Neural crest cell (in vitro differentiated cells): Measurements from ENCODE around the gene CSNK1D. TPM values are rescaled to one million over a fixed set of nuclear protein-coding genes. Genes with fewer than 3 reads are reported as not detected.
A peak's percentile ranks its signal among the peaks of the same experiment; 100 is the strongest.
"Not testable (repeated sequence)": the region's sequence is repeated elsewhere in the genome, so short reads cannot be mapped to it uniquely, and the experiment has no call there.

Source experiments
- DNase-seq: peaks from one replicate; pipeline ENCODE4 v3.0.0; 2021; ENCODE audit warnings: low read depth, mixed read lengths, low spot score
- H3K27ac Mint-ChIP-seq: one replicate; pipeline ENCODE4 v1.8.0; 2021; ENCODE audit warnings: mild to moderate bottlenecking, mixed read lengths; ENCODE audit not compliant: unreplicated experiment
- H3K27me3 Mint-ChIP-seq: 2 replicates; pipeline ENCODE4 v1.8.0; 2021; ENCODE audit warnings: low read depth, mild to moderate bottlenecking, mixed read lengths
- H3K36me3 Mint-ChIP-seq: 2 replicates; pipeline ENCODE4 v1.8.0; 2021; ENCODE audit warnings: low read depth, mild to moderate bottlenecking, mixed read lengths
- H3K4me1 Mint-ChIP-seq: 2 replicates; pipeline ENCODE4 v1.8.0; 2021; ENCODE audit warnings: mixed read lengths
- H3K4me3 Mint-ChIP-seq: one replicate; pipeline ENCODE4 v1.8.0; 2021; ENCODE audit warnings: mild to moderate bottlenecking, mixed read lengths
- H3K9me3 Mint-ChIP-seq: 2 replicates; pipeline ENCODE4 v1.8.0; 2021; ENCODE audit warnings: mixed read lengths
- total RNA-seq: library from RNA; stranded (reverse); gene quantifications from 2 replicates; pipeline ENCODE4 v1.2.1, GENCODE V29; 2021
- TF ChIP-seq, protein P1 (sequence below): fragments of 200-600 bp; sonication (generic); conservative IDR thresholded peaks from 2 replicates; pipeline ENCODE4 v1.5.0; 2021; ENCODE audit warnings: antibody characterized with exemption, mild to moderate bottlenecking

CSNK1D gene
- total RNA-seq, 1 donor from 2014 or later, result 165 TPM

DNA sequence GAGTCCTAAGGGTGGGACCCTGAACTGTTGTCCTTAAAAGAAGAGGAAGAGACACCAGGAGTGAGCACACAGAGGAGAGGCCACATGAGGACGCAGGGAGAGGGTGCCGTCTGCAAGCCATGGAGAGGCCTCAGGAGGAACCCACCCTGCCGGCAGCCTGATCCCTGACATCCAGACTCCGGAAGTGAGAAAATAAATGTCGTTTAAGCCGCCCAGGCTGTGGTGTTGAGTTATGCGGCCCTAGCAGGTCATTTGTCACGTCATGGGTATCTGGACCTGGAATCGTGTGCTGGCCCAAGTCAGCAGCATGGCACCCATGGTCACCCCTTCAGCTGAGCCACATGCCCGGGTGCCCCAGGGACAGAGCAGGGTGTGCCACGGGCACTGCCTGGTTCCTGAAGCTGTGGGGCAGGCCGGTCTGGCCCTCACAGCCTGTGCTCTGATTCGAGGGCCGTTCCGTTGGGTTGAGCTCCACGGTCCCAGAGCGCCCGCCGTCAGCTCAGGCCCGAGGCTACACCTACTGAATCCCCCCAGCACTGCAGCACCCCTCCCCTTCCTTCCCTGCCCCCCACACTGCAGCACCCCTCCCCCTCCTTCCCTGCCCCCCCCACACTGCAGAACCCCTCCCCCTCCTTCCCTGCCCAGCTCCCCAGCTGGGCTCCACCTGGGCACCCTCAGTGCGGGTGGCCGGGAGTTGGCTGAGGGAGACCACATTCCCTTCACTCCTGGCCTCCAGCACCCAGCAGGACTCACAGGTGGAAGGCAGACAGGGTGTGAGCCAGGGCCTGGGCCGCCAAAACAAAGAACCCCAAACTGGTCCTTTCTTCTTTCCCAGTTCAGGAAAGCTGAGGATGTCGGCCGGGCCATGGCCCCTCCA lies 58.2 kb downstream of the CSNK1D start:
- Mint-ChIP-seq H3K4me3 (peak overlapping the region; percentile 78), H3K27ac (no peak overlapping the region), H3K4me1 (peaks cover 11% of the 10 kb centered on the region), H3K9me3 (no peaks in the 10 kb centered on the region), H3K27me3 (no peaks in the 10 kb centered on the region), H3K36me3 (no peaks in the 10 kb centered on the region)
- no peak for DNase-seq
- TF ChIP-seq, protein P1, sequence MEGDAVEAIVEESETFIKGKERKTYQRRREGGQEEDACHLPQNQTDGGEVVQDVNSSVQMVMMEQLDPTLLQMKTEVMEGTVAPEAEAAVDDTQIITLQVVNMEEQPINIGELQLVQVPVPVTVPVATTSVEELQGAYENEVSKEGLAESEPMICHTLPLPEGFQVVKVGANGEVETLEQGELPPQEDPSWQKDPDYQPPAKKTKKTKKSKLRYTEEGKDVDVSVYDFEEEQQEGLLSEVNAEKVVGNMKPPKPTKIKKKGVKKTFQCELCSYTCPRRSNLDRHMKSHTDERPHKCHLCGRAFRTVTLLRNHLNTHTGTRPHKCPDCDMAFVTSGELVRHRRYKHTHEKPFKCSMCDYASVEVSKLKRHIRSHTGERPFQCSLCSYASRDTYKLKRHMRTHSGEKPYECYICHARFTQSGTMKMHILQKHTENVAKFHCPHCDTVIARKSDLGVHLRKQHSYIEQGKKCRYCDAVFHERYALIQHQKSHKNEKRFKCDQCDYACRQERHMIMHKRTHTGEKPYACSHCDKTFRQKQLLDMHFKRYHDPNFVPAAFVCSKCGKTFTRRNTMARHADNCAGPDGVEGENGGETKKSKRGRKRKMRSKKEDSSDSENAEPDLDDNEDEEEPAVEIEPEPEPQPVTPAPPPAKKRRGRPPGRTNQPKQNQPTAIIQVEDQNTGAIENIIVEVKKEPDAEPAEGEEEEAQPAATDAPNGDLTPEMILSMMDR, result no peak

DNA sequence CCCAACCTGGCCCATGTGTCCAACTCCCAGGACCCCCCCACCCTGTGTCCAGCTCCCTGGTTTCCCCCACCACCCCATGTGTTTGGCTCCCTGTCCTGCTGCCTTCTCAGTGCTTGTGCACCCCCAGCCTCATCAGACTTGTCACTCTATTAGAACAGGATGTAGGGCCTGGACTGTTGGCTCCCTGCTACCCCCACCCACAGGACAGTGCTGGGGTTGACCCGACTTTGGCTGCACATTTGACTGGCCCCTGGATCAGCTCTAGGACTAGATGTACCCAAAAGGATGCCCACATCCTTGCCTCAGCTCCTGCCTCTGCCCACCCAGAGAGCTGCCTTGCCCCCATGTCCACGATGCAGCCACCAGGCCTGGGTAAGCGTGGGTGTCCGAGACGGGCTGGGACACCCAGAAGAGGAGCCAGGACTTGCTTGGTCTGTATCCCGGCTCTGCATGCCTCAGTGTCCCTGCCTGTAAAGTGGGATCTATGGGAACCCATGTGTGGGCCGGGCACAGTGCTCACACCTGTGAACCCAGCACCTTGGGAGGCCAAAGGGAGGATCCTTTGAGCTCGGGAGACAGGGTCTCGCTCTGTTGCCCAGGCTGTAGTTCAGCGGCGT lies 59.4 kb downstream of the CSNK1D start:
- Mint-ChIP-seq H3K36me3 (no peaks in the 10 kb centered on the region), H3K27me3 (no peaks in the 10 kb centered on the region), H3K4me3 (peak overlapping the region; percentile 78), H3K9me3 (no peaks in the 10 kb centered on the region), H3K4me1 (peaks cover 11% of the 10 kb centered on the region), H3K27ac (no peak overlapping the region)
- TF ChIP-seq, protein P1, result no peak
- no peak for DNase-seq

DNA sequence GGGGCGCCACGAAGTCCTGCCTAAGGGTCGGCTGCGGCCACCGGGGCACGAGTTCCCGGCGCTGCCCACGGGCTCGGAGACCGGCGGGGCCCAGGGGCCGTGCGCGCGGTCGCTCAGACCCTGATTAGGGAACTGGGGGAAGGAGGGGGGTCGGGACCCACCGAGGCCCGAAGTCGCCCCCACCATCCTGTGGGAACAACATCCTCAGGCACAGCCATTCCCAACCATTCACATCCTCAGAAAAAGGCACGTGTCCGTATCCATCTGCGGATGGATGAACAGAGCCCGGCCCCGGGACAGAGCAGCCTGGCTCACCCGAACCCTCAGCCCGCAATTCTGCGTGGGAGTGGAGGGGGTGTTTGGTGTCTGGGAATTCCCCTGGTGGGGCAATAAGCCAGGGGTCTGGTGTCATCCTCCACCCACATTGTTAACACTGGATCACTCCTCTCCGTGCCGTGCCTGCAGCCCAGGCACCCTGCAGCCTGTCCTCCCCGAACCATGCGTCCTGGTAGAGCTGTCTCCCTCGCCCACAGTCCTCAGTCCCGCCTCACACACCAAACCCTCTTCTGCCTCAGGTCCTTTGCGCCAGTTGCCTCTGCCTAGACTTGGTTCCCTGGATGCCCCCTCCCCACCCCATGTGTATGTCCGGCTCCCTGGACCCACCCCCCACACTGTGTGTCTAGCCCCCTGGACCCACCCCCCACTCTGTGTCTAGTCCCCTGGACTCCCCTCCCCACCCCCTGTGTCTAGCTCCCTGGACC lies 60.1 kb downstream of the CSNK1D start:
- Mint-ChIP-seq H3K4me3 (peak overlapping the region; percentile 85), H3K27ac (no peak overlapping the region), H3K36me3 (no peaks in the 10 kb centered on the region), H3K27me3 (no peaks in the 10 kb centered on the region), H3K9me3 (no peaks in the 10 kb centered on the region), H3K4me1 (peaks cover 11% of the 10 kb centered on the region)
- TF ChIP-seq, protein P1, result no peak
- no peak for DNase-seq

DNA sequence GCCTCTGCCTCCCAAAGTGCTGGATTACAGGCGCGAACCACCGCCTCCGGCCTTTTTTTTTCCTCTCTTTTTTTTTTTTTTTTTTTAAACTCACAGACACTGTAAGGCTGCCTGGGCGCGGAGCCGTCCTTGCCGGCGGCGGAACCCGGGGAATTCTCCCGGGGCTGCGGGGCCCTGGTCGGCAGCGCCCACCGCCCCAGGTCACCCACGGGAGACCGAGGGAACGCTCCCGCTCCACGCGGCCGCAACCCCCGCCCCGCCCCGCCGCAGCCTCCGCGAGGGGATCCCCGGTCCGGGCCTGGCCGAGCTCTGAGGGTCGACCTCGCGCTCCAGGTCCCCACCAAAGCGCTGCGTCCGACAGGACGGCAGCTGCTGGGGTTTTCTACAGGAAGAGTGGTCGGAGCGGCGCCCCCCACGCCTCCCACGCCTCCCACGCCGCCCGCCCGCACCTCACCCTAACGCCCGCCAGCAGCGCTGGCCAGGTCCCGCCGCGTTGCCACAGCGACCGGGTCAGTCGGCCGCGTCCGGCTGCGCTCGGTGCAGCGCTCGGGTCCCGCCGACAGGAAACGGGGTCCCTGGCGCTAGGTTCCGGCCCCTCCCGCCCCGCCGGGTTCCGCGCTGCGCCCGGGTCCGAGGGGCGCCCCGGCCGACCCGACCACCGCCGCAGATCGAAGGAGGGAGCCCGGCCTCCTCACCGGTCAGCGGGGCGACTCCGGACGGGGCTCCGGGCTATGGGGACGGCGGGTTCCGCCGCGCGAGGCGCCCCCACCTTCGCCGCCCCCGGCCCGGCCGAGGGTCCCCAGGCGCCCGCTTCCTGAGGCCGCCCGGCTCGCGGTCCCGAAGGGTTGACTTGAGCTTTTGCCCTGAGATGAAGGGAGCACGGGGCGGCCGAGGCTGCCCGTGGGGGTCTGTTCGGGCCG lies 60.9 kb downstream of the CSNK1D start, which contains the start of gene CCDC57:
CCDC57 (minus strand) TSS at position 512 of the 920 bp plus-strand sequence. CDS start 10,898 bp downstream, outside the sequence.
- no peaks in the 10 kb centered on the region for H3K36me3 Mint-ChIP-seq
- H3K9me3 Mint-ChIP-seq, result no peaks in the 10 kb centered on the region
- TF ChIP-seq, protein P1, result peak; percentile 13
- no peak within 1 kb of the TSS for H3K27ac Mint-ChIP-seq
- H3K4me1 Mint-ChIP-seq, result peaks cover 11% of the 10 kb centered on the region
- peak within 1 kb of the TSS; percentile 85 for H3K4me3 Mint-ChIP-seq
- DNase-seq, result peak; percentile 73
- H3K27me3 Mint-ChIP-seq, result no peaks in the 10 kb centered on the region

DNA sequence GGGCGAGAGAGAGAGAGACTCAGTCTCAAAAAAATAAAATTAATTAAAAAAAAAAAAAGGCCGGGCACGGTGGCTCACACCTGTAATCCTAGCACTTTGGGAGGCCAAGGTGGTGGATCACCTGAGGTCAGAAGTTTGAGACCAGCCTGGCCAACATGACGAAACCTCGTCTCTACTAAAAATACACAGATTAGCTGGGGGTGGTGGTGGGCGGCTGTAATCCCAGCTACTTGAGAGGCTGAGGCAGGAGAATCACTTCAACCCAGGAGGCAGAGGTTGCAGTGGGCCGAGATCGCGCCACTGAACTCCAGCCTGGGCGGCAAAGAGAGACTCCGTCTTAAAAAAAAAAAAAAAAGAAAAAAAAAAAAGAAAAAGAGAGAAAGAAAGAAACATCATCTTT lies 62.8 kb downstream of the CSNK1D start:
- not testable (repeated sequence) for H3K36me3 Mint-ChIP-seq, H3K9me3 Mint-ChIP-seq, H3K27me3 Mint-ChIP-seq, DNase-seq, H3K27ac Mint-ChIP-seq, H3K4me3 Mint-ChIP-seq
- H3K4me1 Mint-ChIP-seq, result peaks cover 21% of the 10 kb centered on the region
